ENCODE data around the gene CIP2A. TPM values are rescaled to one million over a fixed set of nuclear protein-coding genes. Genes with fewer than 3 reads are reported as not detected.

The CIP2A gene
- total RNA-seq, 1 experiment from 2014 or later = 36.9 TPM

DNA sequence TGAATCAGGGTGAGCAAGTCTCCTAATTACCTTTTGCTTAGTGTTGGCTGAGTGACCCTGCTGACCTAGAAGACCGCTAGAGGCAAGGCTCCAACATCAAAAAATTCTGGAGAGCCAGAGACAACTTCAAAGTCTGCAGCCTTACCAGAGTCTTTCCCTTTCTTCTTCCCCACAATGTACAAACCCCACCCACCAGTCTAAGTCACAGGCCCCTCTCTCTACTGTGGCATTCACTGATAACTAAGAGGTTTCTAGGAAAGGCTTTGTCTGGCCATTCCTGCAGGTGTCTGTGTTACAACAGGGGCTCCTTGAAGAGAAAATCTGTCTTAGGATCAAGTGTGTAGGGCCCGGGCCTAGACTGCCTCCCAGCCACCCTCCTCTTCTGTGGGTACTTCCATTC lies 79.4 kb downstream of the CIP2A start:
- Mint-ChIP-seq H3K9me3 (ENCODE audit: low read depth, unreplicated experiment) (no peaks in the 10 kb centered on the region), H3K4me1 (ENCODE audit: low read depth, unreplicated experiment) (no peaks in the 10 kb centered on the region), H3K27ac (ENCODE audit: unreplicated experiment) (no peak overlapping the region), H3K4me3 (ENCODE audit: low read depth, unreplicated experiment) (no peak overlapping the region), H3K27me3 (ENCODE audit: unreplicated experiment) (no peaks in the 10 kb centered on the region), H3K36me3 (ENCODE audit: insufficient read depth, unreplicated experiment) (no peaks in the 10 kb centered on the region)
- TF ChIP-seq, protein P1, sequence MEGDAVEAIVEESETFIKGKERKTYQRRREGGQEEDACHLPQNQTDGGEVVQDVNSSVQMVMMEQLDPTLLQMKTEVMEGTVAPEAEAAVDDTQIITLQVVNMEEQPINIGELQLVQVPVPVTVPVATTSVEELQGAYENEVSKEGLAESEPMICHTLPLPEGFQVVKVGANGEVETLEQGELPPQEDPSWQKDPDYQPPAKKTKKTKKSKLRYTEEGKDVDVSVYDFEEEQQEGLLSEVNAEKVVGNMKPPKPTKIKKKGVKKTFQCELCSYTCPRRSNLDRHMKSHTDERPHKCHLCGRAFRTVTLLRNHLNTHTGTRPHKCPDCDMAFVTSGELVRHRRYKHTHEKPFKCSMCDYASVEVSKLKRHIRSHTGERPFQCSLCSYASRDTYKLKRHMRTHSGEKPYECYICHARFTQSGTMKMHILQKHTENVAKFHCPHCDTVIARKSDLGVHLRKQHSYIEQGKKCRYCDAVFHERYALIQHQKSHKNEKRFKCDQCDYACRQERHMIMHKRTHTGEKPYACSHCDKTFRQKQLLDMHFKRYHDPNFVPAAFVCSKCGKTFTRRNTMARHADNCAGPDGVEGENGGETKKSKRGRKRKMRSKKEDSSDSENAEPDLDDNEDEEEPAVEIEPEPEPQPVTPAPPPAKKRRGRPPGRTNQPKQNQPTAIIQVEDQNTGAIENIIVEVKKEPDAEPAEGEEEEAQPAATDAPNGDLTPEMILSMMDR (IDR thresholded peaks at IDR 0.05; ENCODE audit: unreplicated experiment) = no peak
- CTCF ChIA-PET = no interaction called here
- BruUV-seq (replicated peaks) = no TSS peak
- DNase-seq = no peak
- intact Hi-C loops (cut with micrococcal nuclease; ENCODE audit: unreplicated experiment) = no loop called here

DNA sequence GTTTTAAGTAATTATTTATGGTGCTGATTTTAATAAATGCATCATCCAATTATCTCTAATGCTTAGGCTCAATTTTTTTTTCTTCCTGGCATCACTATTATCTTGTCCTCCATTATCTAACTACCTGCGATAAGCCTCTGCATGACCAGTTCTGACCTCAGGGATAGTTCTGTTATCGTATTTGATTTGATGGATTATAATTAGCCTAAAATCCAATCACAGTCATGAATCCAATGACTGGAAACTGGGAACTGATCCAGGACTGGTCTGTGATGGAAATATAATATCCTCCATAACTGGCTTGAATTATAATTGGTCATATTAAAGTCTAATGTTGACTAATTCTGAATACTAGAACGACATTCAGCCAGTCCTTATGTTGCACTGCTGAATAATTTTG lies 80.0 kb downstream of the CIP2A start:
- Mint-ChIP-seq H3K4me3 (ENCODE audit: low read depth, unreplicated experiment) (no peak overlapping the region), H3K4me1 (ENCODE audit: low read depth, unreplicated experiment) (no peaks in the 10 kb centered on the region), H3K27ac (ENCODE audit: unreplicated experiment) (no peak overlapping the region), H3K9me3 (ENCODE audit: low read depth, unreplicated experiment) (no peaks in the 10 kb centered on the region), H3K27me3 (ENCODE audit: unreplicated experiment) (no peaks in the 10 kb centered on the region), H3K36me3 (ENCODE audit: insufficient read depth, unreplicated experiment) (no peaks in the 10 kb centered on the region)
- intact Hi-C loops (cut with micrococcal nuclease; ENCODE audit: unreplicated experiment) = no loop called here
- DNase-seq = no peak
- CTCF ChIA-PET = no interaction called here
- TF ChIP-seq, protein P1 (IDR thresholded peaks at IDR 0.05; ENCODE audit: unreplicated experiment) = no peak
- BruUV-seq (replicated peaks) = no TSS peak

DNA sequence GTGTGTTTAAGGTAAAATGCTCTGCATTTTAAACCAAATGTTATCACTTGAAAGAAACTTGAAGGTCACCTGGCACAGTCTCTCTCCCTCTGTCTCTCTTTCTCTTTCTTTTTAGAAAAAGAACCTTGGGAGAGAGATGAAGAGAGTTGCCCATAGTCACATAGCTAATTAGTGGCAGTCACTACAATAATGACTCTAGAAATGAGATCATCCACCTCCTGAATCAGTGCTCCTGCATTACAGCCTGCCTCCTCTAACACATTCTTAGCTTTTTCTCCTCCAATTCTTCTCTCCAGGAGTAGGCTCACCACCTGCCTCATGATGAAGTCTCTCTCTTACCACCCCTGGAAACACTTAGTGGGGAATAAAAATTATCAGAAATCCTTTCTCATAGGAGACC lies 81.3 kb downstream of the CIP2A start:
- Mint-ChIP-seq H3K27ac (ENCODE audit: unreplicated experiment) (no peak overlapping the region), H3K36me3 (ENCODE audit: insufficient read depth, unreplicated experiment) (no peaks in the 10 kb centered on the region), H3K27me3 (ENCODE audit: unreplicated experiment) (no peaks in the 10 kb centered on the region), H3K9me3 (ENCODE audit: low read depth, unreplicated experiment) (no peaks in the 10 kb centered on the region), H3K4me3 (ENCODE audit: low read depth, unreplicated experiment) (no peak overlapping the region), H3K4me1 (ENCODE audit: low read depth, unreplicated experiment) (no peaks in the 10 kb centered on the region)
- TF ChIP-seq, protein P1 (IDR thresholded peaks at IDR 0.05; ENCODE audit: unreplicated experiment) = no peak
- CTCF ChIA-PET = no interaction called here
- intact Hi-C loops (cut with micrococcal nuclease; ENCODE audit: unreplicated experiment) = no loop called here
- no peak for DNase-seq
- BruUV-seq (replicated peaks) = no TSS peak

DNA sequence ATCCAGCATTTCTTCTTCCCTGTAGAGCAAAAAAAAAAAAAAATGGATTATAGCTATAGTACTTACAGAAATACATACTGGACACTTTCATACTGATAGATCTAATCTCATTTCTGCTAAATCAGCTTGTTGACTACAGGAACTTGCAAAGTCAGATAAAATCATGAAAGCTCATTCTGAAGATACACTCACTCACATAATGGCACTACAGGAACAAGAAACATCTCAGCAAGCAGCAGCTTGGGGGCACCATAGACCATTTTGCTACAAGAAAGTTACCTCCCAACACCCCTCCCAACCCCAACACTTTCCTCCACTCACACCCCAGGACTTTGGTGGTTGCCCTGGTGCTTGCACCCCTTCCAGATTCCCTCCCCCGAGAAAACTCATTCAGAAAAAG lies 83.4 kb downstream of the CIP2A start:
- H3K36me3 Mint-ChIP-seq (ENCODE audit: insufficient read depth, unreplicated experiment) = no peaks in the 10 kb centered on the region
- no peak overlapping the region for H3K4me3 Mint-ChIP-seq (ENCODE audit: low read depth, unreplicated experiment)
- no peak for DNase-seq
- TF ChIP-seq, protein P1 (IDR thresholded peaks at IDR 0.05; ENCODE audit: unreplicated experiment) = no peak
- no peaks in the 10 kb centered on the region for H3K4me1 Mint-ChIP-seq (ENCODE audit: low read depth, unreplicated experiment)
- no peaks in the 10 kb centered on the region for H3K9me3 Mint-ChIP-seq (ENCODE audit: low read depth, unreplicated experiment)
- H3K27ac Mint-ChIP-seq (ENCODE audit: unreplicated experiment) = no peak overlapping the region
- peaks cover 8% of the 10 kb centered on the region for H3K27me3 Mint-ChIP-seq (ENCODE audit: unreplicated experiment)
- intact Hi-C loops (cut with micrococcal nuclease; ENCODE audit: unreplicated experiment) = no loop called here
- CTCF ChIA-PET = interaction anchor here (1.2 to 2.1 kb wide), 2 partner anchors 46 to 48 kb away, joined by 3 to 4 read pairs; no protein-coding TSS in a partner anchor
- no TSS peak for BruUV-seq (replicated peaks)
